Astrocyte (in vitro differentiated cells and primary cell): ENCODE measurements around the gene NCOR1. TPM values are rescaled to one million over a fixed set of nuclear protein-coding genes. Genes with fewer than 3 reads are reported as not detected.
A peak's percentile ranks its signal among the peaks of the same experiment; 100 is the strongest.

Source experiments
- DNase-seq: peaks from one replicate; pipeline ENCODE4 v3.0.0-alpha.2; 2010; ENCODE audit warnings: low read depth
- FAIRE-seq: peaks from 2 replicates; lab custom pipeline; 2011; peaks lifted over from hg19 to GRCh38; lab: Jason Lieb, UNC
- H2AFZ ChIP-seq: 2 replicates; pipeline ENCODE4 v1.6.0; 2012; ENCODE audit warnings: low read depth, low read length, inconsistent platforms
- H3K27ac ChIP-seq: 2 replicates; pipeline ENCODE4 v1.5.1; 2011; ENCODE audit warnings: low read depth, low read length, inconsistent platforms
- H3K27me3 ChIP-seq: 2 replicates; pipeline ENCODE4 v1.6.0; 2011; ENCODE audit warnings: low read length, inconsistent platforms; ENCODE audit not compliant: insufficient read depth
- H3K36me3 ChIP-seq: 2 replicates; pipeline ENCODE4 v1.5.1; 2011; ENCODE audit warnings: low read length, inconsistent platforms; ENCODE audit not compliant: insufficient read depth
- H3K4me1 ChIP-seq: 2 replicates; pipeline ENCODE4 v1.5.1; 2011; ENCODE audit warnings: low read length, inconsistent platforms; ENCODE audit not compliant: insufficient read depth
- H3K4me2 ChIP-seq: 2 replicates; pipeline ENCODE4 v1.6.0; 2012; ENCODE audit warnings: low read length, inconsistent platforms
- H3K4me3 ChIP-seq: 2 replicates; pipeline ENCODE4 v1.5.1; 2011; ENCODE audit warnings: low read depth, mild to moderate bottlenecking, low read length, inconsistent platforms; ENCODE audit not compliant: insufficient read depth
- H3K79me2 ChIP-seq: 2 replicates; pipeline ENCODE4 v1.6.0; 2012; ENCODE audit warnings: mild to moderate bottlenecking, low read length, inconsistent platforms; ENCODE audit not compliant: insufficient read depth
- H3K9ac ChIP-seq: 2 replicates; pipeline ENCODE4 v1.6.0; 2012; ENCODE audit warnings: mild to moderate bottlenecking, low read length, inconsistent platforms
- H3K9me3 ChIP-seq: 2 replicates; pipeline ENCODE4 v1.5.1; 2012; ENCODE audit warnings: low read depth, mild to moderate bottlenecking, low read length, inconsistent platforms; ENCODE audit not compliant: insufficient read depth
- H4K20me1 ChIP-seq: 2 replicates; pipeline ENCODE4 v1.6.0; 2012; ENCODE audit warnings: low read length, inconsistent platforms; ENCODE audit not compliant: insufficient read depth
- H3K27ac Mint-ChIP-seq: one replicate; pipeline ENCODE4 v1.8.0; 2021; ENCODE audit warnings: mild to moderate bottlenecking, mixed read lengths; ENCODE audit not compliant: unreplicated experiment
- H3K27me3 Mint-ChIP-seq: one replicate; pipeline ENCODE4 v1.8.0; 2021; ENCODE audit warnings: low read depth, mixed read lengths; ENCODE audit not compliant: unreplicated experiment
- H3K36me3 Mint-ChIP-seq: one replicate; pipeline ENCODE4 v1.8.0; 2021; ENCODE audit warnings: low read depth, mixed read lengths; ENCODE audit not compliant: unreplicated experiment
- H3K4me1 Mint-ChIP-seq: one replicate; pipeline ENCODE4 v1.8.0; 2021; ENCODE audit warnings: low read depth, mixed read lengths; ENCODE audit not compliant: unreplicated experiment
- H3K4me3 Mint-ChIP-seq: one replicate; pipeline ENCODE4 v1.8.0; 2021; ENCODE audit warnings: mild to moderate bottlenecking, moderate library complexity, mixed read lengths; ENCODE audit not compliant: unreplicated experiment
- H3K9me3 Mint-ChIP-seq: one replicate; pipeline ENCODE4 v1.8.0; 2021; ENCODE audit warnings: mild to moderate bottlenecking, mixed read lengths; ENCODE audit not compliant: unreplicated experiment
- CTCF ChIP-seq: IDR thresholded peaks from 2 replicates; pipeline ENCODE4 v1.5.1; 2011; ENCODE audit warnings: low read depth, mild to moderate bottlenecking, inconsistent platforms, low read length, moderate library complexity; ENCODE audit not compliant: insufficient read depth
- EZH2 ChIP-seq: IDR thresholded peaks from 2 replicates; pipeline ENCODE4 v1.6.1; 2012; ENCODE audit warnings: mild to moderate bottlenecking, low read length, inconsistent platforms; ENCODE audit not compliant: insufficient read depth
- total RNA-seq: library from RNA; stranded (reverse); gene quantifications from 2 replicates; pipeline ENCODE4 v1.2.1, GENCODE V29; 2021

NCOR1 gene
- total RNA-seq, 1 donor from 2014 or later, result 119 TPM

- Histone ChIP-seq H3K79me2 (peaks cover 34% of the 10 kb centered on the region), H3K27ac (no peak overlapping the region), H2AFZ (no peak overlapping the region), H3K4me2 (no peak overlapping the region), H3K4me3 (no peak overlapping the region), H3K9ac (no peak overlapping the region), H3K36me3 (peaks cover 39% of the 10 kb centered on the region), H3K4me1 (no peaks in the 10 kb centered on the region), H3K27me3 (no peaks in the 10 kb centered on the region), H4K20me1 (peaks cover 12% of the 10 kb centered on the region), H3K9me3 (no peaks in the 10 kb centered on the region)
- TF ChIP-seq CTCF (no peak), EZH2 (no peak)
- Mint-ChIP-seq H3K27ac (no peak overlapping the region), H3K4me3 (no peak overlapping the region), H3K4me1 (peaks cover 2% of the 10 kb centered on the region), H3K27me3 (no peaks in the 10 kb centered on the region), H3K9me3 (no peaks in the 10 kb centered on the region), H3K36me3 (peaks cover 40% of the 10 kb centered on the region)
- peak; percentile 18 for DNase-seq
- no peak for FAIRE-seq
Measured at GRCh38 chr17:16046966-16047365, 168.4 kb downstream of the NCOR1 start.

DNA sequence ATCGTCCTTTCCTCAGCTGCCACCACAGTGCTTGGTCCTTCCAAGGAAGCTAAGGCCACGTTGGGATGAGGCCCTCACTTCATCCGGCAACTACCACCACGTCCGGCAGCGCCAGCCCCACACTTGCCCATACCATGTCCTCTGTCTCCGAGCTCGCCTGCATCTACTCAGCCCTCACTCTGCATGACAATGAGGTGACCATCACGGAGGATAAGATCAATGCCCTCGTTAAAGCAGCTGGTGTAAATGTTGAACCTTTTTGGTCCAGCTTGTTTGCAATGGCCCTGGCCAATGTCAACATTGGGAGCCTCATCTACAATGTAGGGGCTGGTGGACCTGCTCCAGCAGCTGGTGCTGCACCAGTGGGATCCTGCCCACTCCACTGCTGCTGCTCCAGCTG is 170.8 kb downstream of the NCOR1 start:
- no peak overlapping the region for H3K4me3 ChIP-seq
- no peaks in the 10 kb centered on the region for H3K9me3 Mint-ChIP-seq
- no peak overlapping the region for H3K4me3 Mint-ChIP-seq
- no peaks in the 10 kb centered on the region for H3K27me3 ChIP-seq
- FAIRE-seq (no peak), DNase-seq (no peak)
- H4K20me1 ChIP-seq, result peaks cover 12% of the 10 kb centered on the region
- H3K9me3 ChIP-seq, result no peaks in the 10 kb centered on the region
- no peaks in the 10 kb centered on the region for H3K27me3 Mint-ChIP-seq
- H2AFZ ChIP-seq, result no peak overlapping the region
- H3K4me2 ChIP-seq, result no peak overlapping the region
- H3K36me3 ChIP-seq, result peaks cover 41% of the 10 kb centered on the region
- no peak overlapping the region for H3K27ac Mint-ChIP-seq
- no peak overlapping the region for H3K27ac ChIP-seq
- H3K79me2 ChIP-seq, result peaks cover 18% of the 10 kb centered on the region
- no peak overlapping the region for H3K9ac ChIP-seq
- H3K4me1 ChIP-seq, result peaks cover 11% of the 10 kb centered on the region
- no peak for TF ChIP-seq EZH2
- TF ChIP-seq CTCF, result no peak
- peaks cover 5% of the 10 kb centered on the region for H3K4me1 Mint-ChIP-seq
- H3K36me3 Mint-ChIP-seq, result peaks cover 38% of the 10 kb centered on the region

GRCh38 chr17:16040710-16041251 is 174.6 kb downstream of the NCOR1 start:
- Histone ChIP-seq H3K36me3 (peaks cover 38% of the 10 kb centered on the region), H2AFZ (no peak overlapping the region), H3K9me3 (no peaks in the 10 kb centered on the region), H3K4me2 (peak overlapping the region; percentile 36), H3K27me3 (no peaks in the 10 kb centered on the region), H3K79me2 (peaks cover 15% of the 10 kb centered on the region), H3K4me1 (peaks cover 27% of the 10 kb centered on the region), H3K4me3 (no peak overlapping the region), H3K9ac (no peak overlapping the region), H3K27ac (peak overlapping the region; percentile 60), H4K20me1 (no peaks in the 10 kb centered on the region)
- DNase-seq, result peak; percentile 95
- Mint-ChIP-seq H3K36me3 (peaks cover 39% of the 10 kb centered on the region), H3K4me3 (no peak overlapping the region), H3K4me1 (peaks cover 21% of the 10 kb centered on the region), H3K9me3 (peaks cover 3% of the 10 kb centered on the region), H3K27me3 (no peaks in the 10 kb centered on the region), H3K27ac (no peak overlapping the region)
- peak; percentile 84 for FAIRE-seq
- TF ChIP-seq EZH2 (no peak), CTCF (no peak)
